ENCODE results near the gene ACER3.
A peak's percentile ranks its signal among the peaks of the same experiment; 100 is the strongest.
"Not testable (repeated sequence)": the region's sequence is repeated elsewhere in the genome, so short reads cannot be mapped to it uniquely, and the experiment has no call there.

Gene ACER3

DNA sequence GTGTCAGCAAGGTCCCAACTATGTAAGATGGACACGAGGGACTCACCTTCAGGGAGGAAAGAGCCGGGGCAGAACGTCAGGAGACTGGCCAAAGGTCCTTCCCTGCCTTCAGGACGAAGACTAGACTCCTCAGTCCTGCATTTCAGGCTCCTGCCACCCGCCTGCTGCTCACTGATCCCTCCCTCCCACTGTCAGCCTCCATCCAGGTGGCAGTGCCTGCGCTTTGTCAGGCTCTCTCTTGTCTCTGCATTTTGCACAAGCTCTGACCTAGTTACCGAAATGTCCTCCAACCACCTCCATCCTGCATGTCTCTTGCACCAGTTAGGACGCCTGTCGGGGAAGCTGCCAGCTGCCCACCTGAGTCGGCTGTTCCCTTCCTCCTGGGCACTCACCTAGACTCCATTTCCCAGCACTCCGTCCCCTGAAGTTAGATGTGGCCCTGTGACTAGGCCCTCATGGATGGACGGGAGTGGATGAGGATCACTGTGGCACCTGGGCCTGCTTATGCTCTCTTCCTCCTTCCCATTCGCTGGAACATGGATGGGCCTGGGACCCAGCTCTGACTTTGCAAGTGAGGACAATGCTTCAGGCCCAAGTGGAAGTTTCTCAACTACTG lies 181.5 kb downstream of the ACER3 start:
- no peak for DNase-seq

GRCh38 chr11:77044356-77044755 lies 183.6 kb downstream of the ACER3 start:
- DNase-seq = no peak

- no peak for DNase-seq
Measured at GRCh38 chr11:77044886-77045285, 184.2 kb downstream of the ACER3 start.

- DNase-seq = no peak
Measured at GRCh38 chr11:77046060-77046501, 185.4 kb downstream of the ACER3 start.

DNA sequence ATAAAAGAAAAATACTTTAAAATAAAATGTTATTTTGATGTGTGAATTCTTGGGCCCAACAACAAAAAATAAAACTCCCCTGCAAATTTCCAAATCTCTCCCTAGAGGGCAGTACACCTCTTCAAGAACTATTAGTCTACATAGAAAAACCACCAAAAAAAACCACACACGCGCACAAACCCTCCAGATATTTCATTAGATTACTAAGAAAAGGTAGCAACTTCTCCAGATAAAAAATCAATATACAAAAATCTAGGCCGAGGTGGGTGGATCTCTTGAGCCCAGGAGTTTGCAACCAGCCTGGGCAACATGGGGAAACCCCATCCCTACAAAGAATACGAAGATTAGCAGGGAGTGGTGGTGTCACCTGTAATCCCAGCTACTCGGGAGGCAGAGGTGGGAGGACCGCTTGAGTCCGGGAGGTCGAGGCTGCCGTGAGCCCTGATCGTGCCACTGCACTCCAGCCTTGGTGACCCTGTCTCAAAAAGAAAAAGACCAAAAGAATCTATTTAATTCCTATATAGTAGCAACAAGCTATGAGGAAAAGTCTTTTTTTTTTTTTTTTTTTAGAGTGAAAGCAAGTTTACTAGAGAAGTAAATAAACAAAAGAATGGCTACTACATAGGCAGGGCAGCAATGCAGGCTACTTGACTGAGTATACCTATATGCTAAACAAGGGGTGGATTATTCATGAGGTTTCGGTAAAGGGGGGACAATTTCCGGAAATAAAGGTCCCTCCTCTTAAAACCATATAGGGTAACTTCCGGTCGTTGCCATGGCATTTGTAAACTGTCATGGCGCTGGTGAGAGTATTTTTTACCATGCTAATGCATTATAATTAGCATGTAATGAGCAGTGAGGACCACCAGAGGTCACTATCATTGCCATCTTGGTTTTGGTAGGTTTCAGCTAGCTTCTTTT lies 186.5 kb downstream of the ACER3 start:
- DNase-seq = peak; percentile 86

- DNase-seq = not testable (repeated sequence)
Measured at GRCh38 chr11:77047928-77048446, 187.3 kb downstream of the ACER3 start.

GRCh38 chr11:77049026-77049425 lies 188.3 kb downstream of the ACER3 start:
- DNase-seq = no peak

GRCh38 chr11:77051511-77051910 lies 190.8 kb downstream of the ACER3 start:
- DNase-seq = no peak

- DNase-seq = no peak
Measured at GRCh38 chr11:77052518-77052917, 191.8 kb downstream of the ACER3 start.

DNA sequence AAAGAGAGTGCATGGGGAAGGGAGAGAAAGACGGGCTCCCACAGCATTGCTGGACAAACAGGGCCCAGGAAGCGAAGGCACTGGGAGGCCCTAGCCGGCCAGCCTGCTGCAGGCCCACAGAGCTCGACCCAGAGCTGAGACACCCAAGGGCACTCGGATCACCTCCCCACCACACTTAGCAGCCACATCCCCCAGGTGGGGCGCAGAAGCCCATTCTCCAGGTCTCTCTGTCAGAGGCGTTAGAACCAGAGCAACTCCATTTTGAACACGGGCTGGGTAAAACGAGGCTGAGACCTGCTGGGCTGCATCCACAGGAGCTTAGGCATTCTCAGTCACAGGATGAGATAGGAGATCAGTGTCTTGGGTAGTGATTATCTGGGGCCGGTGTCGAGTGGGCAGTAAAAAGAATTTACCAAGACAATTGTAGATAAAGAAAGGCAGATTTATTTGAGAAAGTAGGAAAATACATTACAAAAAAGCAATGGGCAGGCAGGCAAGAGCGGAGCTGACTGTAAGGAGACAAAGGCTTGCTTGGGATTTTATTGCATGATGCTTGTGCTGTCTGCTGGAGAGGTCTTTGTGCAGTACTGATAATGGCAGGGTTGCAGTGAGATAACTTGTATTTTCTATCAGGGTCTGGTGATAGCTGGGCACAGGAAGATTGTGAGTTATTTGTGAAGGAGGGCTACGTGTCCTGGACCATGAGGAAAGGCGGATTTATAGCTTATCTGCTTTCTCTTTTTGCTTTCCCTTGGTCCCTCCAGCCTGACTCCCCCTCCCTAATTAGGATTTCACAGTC lies 192.7 kb downstream of the ACER3 start:
- no peak for DNase-seq

GRCh38 chr11:77054084-77054483 lies 193.4 kb downstream of the ACER3 start:
- DNase-seq = no peak

- DNase-seq = no peak
Measured at GRCh38 chr11:77055101-77055561, 194.4 kb downstream of the ACER3 start.

- DNase-seq = no peak
Measured at GRCh38 chr11:77055913-77056312, 195.2 kb downstream of the ACER3 start.

- DNase-seq = no peak
Measured at GRCh38 chr11:77056814-77057402, 196.2 kb downstream of the ACER3 start.

- no peak for DNase-seq
Measured at GRCh38 chr11:77057938-77058474, 197.3 kb downstream of the ACER3 start.

- DNase-seq = no peak
Measured at GRCh38 chr11:77058900-77059299, 198.2 kb downstream of the ACER3 start.

- no peak for DNase-seq
Measured at GRCh38 chr11:77059806-77060205, 199.1 kb downstream of the ACER3 start.

DNA sequence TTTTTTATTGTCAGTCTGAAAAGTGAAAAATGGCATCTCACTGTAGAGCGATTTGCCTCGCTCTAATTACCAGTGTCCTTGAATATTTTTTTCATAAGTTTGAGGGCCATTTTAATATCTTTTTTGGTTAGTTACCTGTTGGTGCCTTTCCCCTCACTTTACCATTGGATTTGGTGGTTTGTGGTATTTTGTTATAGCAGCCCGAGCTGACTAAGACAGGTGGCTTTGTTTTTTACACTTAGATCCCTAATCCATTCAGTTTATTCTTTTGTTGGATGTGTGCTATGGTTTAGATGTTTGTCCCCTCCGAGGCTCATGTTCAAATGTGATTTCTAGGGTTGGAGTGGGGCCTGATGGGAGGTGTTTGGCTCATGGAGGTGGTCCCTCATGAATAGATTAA lies 199.5 kb downstream of the ACER3 start:
- DNase-seq = no peak

DNA sequence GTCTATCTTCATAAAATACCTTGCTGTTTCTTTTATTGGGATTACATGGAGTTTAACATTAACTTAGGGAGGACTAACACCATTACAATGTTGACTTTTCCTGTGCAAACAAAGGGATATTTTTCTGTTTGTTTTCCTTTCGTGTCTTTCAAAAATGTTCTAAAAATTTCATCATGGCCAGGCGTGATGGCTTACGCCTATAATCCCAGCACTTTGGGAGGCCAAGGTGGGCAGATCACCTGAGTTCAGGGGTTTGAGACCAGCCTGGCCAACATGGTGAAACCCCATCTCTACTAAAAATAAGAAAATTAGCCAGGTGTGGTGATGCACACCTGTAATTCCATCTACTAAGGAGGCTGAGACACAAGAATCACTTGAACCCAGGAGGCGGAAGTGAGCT lies 200.5 kb downstream of the ACER3 start:
- not testable (repeated sequence) for DNase-seq

DNA sequence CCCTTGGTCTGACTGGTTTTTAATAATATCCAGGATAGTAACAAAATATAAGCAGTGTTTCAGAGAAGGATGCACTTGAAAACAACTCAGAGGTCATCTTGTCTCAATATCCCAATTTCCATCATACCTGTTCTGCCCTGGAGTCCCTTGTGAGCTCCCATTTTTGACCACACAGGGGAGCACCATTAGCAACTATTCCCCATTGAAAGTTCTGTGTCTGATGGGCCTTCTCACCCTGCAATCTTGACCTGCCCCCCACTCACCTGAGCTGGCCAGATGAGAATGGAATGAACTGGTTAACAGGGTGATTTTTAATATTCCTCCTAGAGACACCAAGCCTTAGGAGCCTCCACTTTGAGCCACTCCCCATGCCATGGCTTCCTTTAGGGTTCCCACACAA lies 202.2 kb downstream of the ACER3 start:
- no peak for DNase-seq

DNA sequence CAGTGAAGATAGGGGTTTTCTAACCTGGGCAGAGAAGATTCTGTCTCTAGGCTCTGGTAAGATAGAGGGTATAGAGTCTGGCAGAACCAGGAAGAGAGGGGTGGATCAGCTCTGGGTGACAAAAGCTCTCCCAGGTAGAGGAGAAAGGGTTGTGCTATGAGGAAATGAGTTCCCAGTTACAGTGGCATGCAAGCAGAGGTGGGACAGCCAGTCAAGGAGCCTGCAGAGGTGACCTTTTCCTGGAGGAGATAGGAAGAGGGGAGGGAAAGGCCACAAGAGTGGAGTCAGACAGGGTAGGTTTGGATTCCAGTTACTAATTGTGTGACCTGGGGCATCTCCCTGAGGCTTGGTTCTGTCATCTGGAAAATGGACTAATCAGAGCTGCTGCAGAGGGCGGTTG lies 202.7 kb downstream of the ACER3 start:
- no peak for DNase-seq

GRCh38 chr11:77063861-77064260 lies 203.1 kb downstream of the ACER3 start:
- DNase-seq = no peak

Data from right hindlimb (tissue), 1 donor.